Measurements from ENCODE around the gene ULK4.

Gene ULK4

GRCh38 chr3:41441139-41441538 lies 520.8 kb downstream of the ULK4 start:
- no peaks in the 10 kb centered on the region for H3K36me3 ChIP-seq (ENCODE audit: insufficient read depth, low read length)
- H3K4me3 ChIP-seq (ENCODE audit: low read length), result no peak overlapping the region
- H3K4me1 ChIP-seq (ENCODE audit: control insufficient read depth, insufficient read depth, low read length), result no peaks in the 10 kb centered on the region
- H3K27me3 ChIP-seq (ENCODE audit: control insufficient read depth, insufficient read depth, low read length), result no peaks in the 10 kb centered on the region
- no peaks in the 10 kb centered on the region for H3K9me3 ChIP-seq (replicated peaks; ENCODE audit: low read length)
- H3K4me2 ChIP-seq (ENCODE audit: low read length), result no peak overlapping the region
- H3K9ac ChIP-seq (ENCODE audit: low read depth, low read length), result no peak overlapping the region

- Histone ChIP-seq H3K4me2 (ENCODE audit: low read length) (no peak overlapping the region), H3K4me1 (ENCODE audit: control insufficient read depth, insufficient read depth, low read length) (no peaks in the 10 kb centered on the region), H3K9ac (ENCODE audit: low read depth, low read length) (no peak overlapping the region), H3K9me3 (replicated peaks; ENCODE audit: low read length) (no peaks in the 10 kb centered on the region), H3K27me3 (ENCODE audit: control insufficient read depth, insufficient read depth, low read length) (no peaks in the 10 kb centered on the region), H3K4me3 (ENCODE audit: low read length) (no peak overlapping the region), H3K36me3 (ENCODE audit: insufficient read depth, low read length) (no peaks in the 10 kb centered on the region)
Observed at GRCh38 chr3:41436983-41437382, 524.9 kb downstream of the ULK4 start.

- no peak overlapping the region for H3K9ac ChIP-seq (ENCODE audit: low read depth, low read length)
- H3K4me1 ChIP-seq (ENCODE audit: control insufficient read depth, insufficient read depth, low read length), result no peaks in the 10 kb centered on the region
- no peak overlapping the region for H3K4me3 ChIP-seq (ENCODE audit: low read length)
- no peaks in the 10 kb centered on the region for H3K27me3 ChIP-seq (ENCODE audit: control insufficient read depth, insufficient read depth, low read length)
- no peak overlapping the region for H3K4me2 ChIP-seq (ENCODE audit: low read length)
- no peaks in the 10 kb centered on the region for H3K36me3 ChIP-seq (ENCODE audit: insufficient read depth, low read length)
- H3K9me3 ChIP-seq (replicated peaks; ENCODE audit: low read length), result no peaks in the 10 kb centered on the region
Observed at GRCh38 chr3:41434781-41435180, 527.1 kb downstream of the ULK4 start.

- Histone ChIP-seq H3K4me2 (ENCODE audit: low read length) (no peak overlapping the region), H3K4me3 (ENCODE audit: low read length) (no peak overlapping the region), H3K36me3 (ENCODE audit: insufficient read depth, low read length) (no peaks in the 10 kb centered on the region), H3K9ac (ENCODE audit: low read depth, low read length) (no peak overlapping the region), H3K27me3 (ENCODE audit: control insufficient read depth, insufficient read depth, low read length) (no peaks in the 10 kb centered on the region), H3K9me3 (replicated peaks; ENCODE audit: low read length) (no peaks in the 10 kb centered on the region), H3K4me1 (ENCODE audit: control insufficient read depth, insufficient read depth, low read length) (no peaks in the 10 kb centered on the region)
Observed at GRCh38 chr3:41431386-41431785, 530.5 kb downstream of the ULK4 start.

GRCh38 chr3:41430886-41431285 lies 531.0 kb downstream of the ULK4 start:
- no peaks in the 10 kb centered on the region for H3K36me3 ChIP-seq (ENCODE audit: insufficient read depth, low read length)
- no peaks in the 10 kb centered on the region for H3K9me3 ChIP-seq (replicated peaks; ENCODE audit: low read length)
- H3K9ac ChIP-seq (ENCODE audit: low read depth, low read length), result no peak overlapping the region
- H3K4me1 ChIP-seq (ENCODE audit: control insufficient read depth, insufficient read depth, low read length), result no peaks in the 10 kb centered on the region
- no peak overlapping the region for H3K4me3 ChIP-seq (ENCODE audit: low read length)
- no peak overlapping the region for H3K4me2 ChIP-seq (ENCODE audit: low read length)
- no peaks in the 10 kb centered on the region for H3K27me3 ChIP-seq (ENCODE audit: control insufficient read depth, insufficient read depth, low read length)

- H3K36me3 ChIP-seq (ENCODE audit: insufficient read depth, low read length), result no peaks in the 10 kb centered on the region
- H3K9ac ChIP-seq (ENCODE audit: low read depth, low read length), result no peak overlapping the region
- H3K4me2 ChIP-seq (ENCODE audit: low read length), result no peak overlapping the region
- no peaks in the 10 kb centered on the region for H3K4me1 ChIP-seq (ENCODE audit: control insufficient read depth, insufficient read depth, low read length)
- H3K27me3 ChIP-seq (ENCODE audit: control insufficient read depth, insufficient read depth, low read length), result no peaks in the 10 kb centered on the region
- no peaks in the 10 kb centered on the region for H3K9me3 ChIP-seq (replicated peaks; ENCODE audit: low read length)
- no peak overlapping the region for H3K4me3 ChIP-seq (ENCODE audit: low read length)
Observed at GRCh38 chr3:41430391-41430790, 531.5 kb downstream of the ULK4 start.

GRCh38 chr3:41426485-41426884 lies 535.4 kb downstream of the ULK4 start:
- no peak overlapping the region for H3K4me3 ChIP-seq (ENCODE audit: low read length)
- no peak overlapping the region for H3K4me2 ChIP-seq (ENCODE audit: low read length)

GRCh38 chr3:41424543-41425300 lies 537.2 kb downstream of the ULK4 start:
- Histone ChIP-seq H3K4me2 (ENCODE audit: low read length) (no peak overlapping the region), H3K36me3 (ENCODE audit: insufficient read depth, low read length) (no peaks in the 10 kb centered on the region), H3K9ac (ENCODE audit: low read depth, low read length) (no peak overlapping the region), H3K9me3 (replicated peaks; ENCODE audit: low read length) (no peaks in the 10 kb centered on the region), H3K4me1 (ENCODE audit: control insufficient read depth, insufficient read depth, low read length) (peaks cover under 1% of the 10 kb centered on the region), H3K27me3 (ENCODE audit: control insufficient read depth, insufficient read depth, low read length) (no peaks in the 10 kb centered on the region), H3K4me3 (ENCODE audit: low read length) (no peak overlapping the region)

More at GRCh38 chr3:41426485-41426884, 535.4 kb downstream of the ULK4 start:
- H3K36me3 ChIP-seq (ENCODE audit: insufficient read depth, low read length), result no peaks in the 10 kb centered on the region
- H3K9ac ChIP-seq (ENCODE audit: low read depth, low read length), result no peak overlapping the region
- no peaks in the 10 kb centered on the region for H3K27me3 ChIP-seq (ENCODE audit: control insufficient read depth, insufficient read depth, low read length)
- H3K9me3 ChIP-seq (replicated peaks; ENCODE audit: low read length), result no peaks in the 10 kb centered on the region
- no peaks in the 10 kb centered on the region for H3K4me1 ChIP-seq (ENCODE audit: control insufficient read depth, insufficient read depth, low read length)

GRCh38 chr3:41419809-41420208 lies 542.1 kb downstream of the ULK4 start:
- Histone ChIP-seq H3K9me3 (replicated peaks; ENCODE audit: low read length) (no peaks in the 10 kb centered on the region), H3K4me3 (ENCODE audit: low read length) (no peak overlapping the region), H3K36me3 (ENCODE audit: insufficient read depth, low read length) (no peaks in the 10 kb centered on the region), H3K27me3 (ENCODE audit: control insufficient read depth, insufficient read depth, low read length) (no peaks in the 10 kb centered on the region), H3K9ac (ENCODE audit: low read depth, low read length) (no peak overlapping the region), H3K4me2 (ENCODE audit: low read length) (no peak overlapping the region), H3K4me1 (ENCODE audit: control insufficient read depth, insufficient read depth, low read length) (peaks cover 10% of the 10 kb centered on the region)

GRCh38 chr3:41418961-41419691 lies 542.8 kb downstream of the ULK4 start:
- Histone ChIP-seq H3K4me3 (ENCODE audit: low read length) (no peak overlapping the region), H3K4me2 (ENCODE audit: low read length) (no peak overlapping the region), H3K9ac (ENCODE audit: low read depth, low read length) (no peak overlapping the region), H3K9me3 (replicated peaks; ENCODE audit: low read length) (no peaks in the 10 kb centered on the region), H3K4me1 (ENCODE audit: control insufficient read depth, insufficient read depth, low read length) (peaks cover 10% of the 10 kb centered on the region), H3K27me3 (ENCODE audit: control insufficient read depth, insufficient read depth, low read length) (no peaks in the 10 kb centered on the region), H3K36me3 (ENCODE audit: insufficient read depth, low read length) (no peaks in the 10 kb centered on the region)

- H3K36me3 ChIP-seq (ENCODE audit: insufficient read depth, low read length), result no peaks in the 10 kb centered on the region
- H3K4me1 ChIP-seq (ENCODE audit: control insufficient read depth, insufficient read depth, low read length), result peaks cover 10% of the 10 kb centered on the region
- H3K9me3 ChIP-seq (replicated peaks; ENCODE audit: low read length), result no peaks in the 10 kb centered on the region
Observed at GRCh38 chr3:41417574-41417973, 544.3 kb downstream of the ULK4 start.

GRCh38 chr3:41411065-41411464 lies 550.8 kb downstream of the ULK4 start:
- Histone ChIP-seq H3K4me1 (ENCODE audit: control insufficient read depth, insufficient read depth, low read length) (no peaks in the 10 kb centered on the region), H3K9ac (ENCODE audit: low read depth, low read length) (no peak overlapping the region), H3K27me3 (ENCODE audit: control insufficient read depth, insufficient read depth, low read length) (no peaks in the 10 kb centered on the region), H3K4me3 (ENCODE audit: low read length) (no peak overlapping the region), H3K36me3 (ENCODE audit: insufficient read depth, low read length) (no peaks in the 10 kb centered on the region), H3K4me2 (ENCODE audit: low read length) (no peak overlapping the region), H3K9me3 (replicated peaks; ENCODE audit: low read length) (no peaks in the 10 kb centered on the region)

More at GRCh38 chr3:41417574-41417973, 544.3 kb downstream of the ULK4 start:
- no peak overlapping the region for H3K9ac ChIP-seq (ENCODE audit: low read depth, low read length)
- H3K27me3 ChIP-seq (ENCODE audit: control insufficient read depth, insufficient read depth, low read length), result no peaks in the 10 kb centered on the region
- H3K4me2 ChIP-seq (ENCODE audit: low read length), result no peak overlapping the region
- H3K4me3 ChIP-seq (ENCODE audit: low read length), result no peak overlapping the region
